ENCODE results near the gene SLCO2B1.

SLCO2B1 gene

DNA sequence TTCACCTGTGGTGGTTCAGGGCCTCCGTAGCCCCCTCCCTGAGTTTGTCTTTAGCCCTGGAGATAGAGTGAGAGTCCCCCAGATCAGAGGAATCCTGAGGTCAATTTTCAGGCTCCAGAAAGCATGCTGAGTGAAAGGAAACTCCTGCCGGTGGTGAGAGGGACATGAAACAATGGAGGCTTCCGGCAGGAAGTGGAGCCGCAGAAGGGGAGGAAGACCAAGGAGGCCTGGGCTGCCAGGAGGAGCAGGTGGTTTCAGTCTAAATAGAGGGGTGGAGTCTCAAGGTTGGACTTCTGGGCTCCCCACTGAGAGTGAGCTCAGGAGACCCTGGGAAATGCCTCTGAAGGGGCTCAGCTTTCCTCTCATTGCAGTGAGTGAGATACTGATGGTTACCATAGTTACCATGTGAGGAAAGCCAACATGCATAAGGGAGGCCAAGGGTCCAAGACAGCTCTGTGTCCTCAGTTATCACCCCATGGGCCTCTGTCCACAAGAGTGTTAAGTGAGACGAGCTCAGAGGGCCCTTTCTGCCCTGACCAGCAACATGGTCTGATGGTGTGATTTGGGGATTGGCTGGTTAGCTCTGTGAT, 10.7 kb downstream of the SLCO2B1 start:
- H3K4me3 ChIP-seq (ENCODE audit: low read depth, low read length): no peak overlapping the region
- no peak for DNase-seq (ENCODE audit: low read depth)
- TF ChIP-seq, protein P1, sequence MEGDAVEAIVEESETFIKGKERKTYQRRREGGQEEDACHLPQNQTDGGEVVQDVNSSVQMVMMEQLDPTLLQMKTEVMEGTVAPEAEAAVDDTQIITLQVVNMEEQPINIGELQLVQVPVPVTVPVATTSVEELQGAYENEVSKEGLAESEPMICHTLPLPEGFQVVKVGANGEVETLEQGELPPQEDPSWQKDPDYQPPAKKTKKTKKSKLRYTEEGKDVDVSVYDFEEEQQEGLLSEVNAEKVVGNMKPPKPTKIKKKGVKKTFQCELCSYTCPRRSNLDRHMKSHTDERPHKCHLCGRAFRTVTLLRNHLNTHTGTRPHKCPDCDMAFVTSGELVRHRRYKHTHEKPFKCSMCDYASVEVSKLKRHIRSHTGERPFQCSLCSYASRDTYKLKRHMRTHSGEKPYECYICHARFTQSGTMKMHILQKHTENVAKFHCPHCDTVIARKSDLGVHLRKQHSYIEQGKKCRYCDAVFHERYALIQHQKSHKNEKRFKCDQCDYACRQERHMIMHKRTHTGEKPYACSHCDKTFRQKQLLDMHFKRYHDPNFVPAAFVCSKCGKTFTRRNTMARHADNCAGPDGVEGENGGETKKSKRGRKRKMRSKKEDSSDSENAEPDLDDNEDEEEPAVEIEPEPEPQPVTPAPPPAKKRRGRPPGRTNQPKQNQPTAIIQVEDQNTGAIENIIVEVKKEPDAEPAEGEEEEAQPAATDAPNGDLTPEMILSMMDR (conservative IDR thresholded peaks at IDR 0.05; ENCODE audit: low read depth, low read length): no peak

DNA sequence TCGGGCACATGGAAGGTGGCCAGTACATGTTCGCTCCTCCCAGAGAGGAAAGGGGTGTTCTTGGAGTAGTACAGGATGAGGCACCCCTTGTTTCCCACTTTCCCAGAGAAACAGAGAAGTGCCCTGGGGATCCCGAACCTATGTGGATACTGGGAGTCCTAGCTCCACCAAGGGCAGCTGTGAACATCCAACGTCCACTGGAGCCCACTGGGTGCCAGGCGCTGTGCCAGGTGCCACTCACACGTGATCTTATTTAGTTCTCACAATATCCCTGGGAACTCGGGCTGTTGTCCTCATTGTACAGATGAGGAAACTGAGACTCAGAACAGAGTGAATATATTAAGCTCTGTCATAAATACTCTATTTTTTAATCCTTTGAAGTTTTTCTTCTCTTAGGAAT, 12.0 kb downstream of the SLCO2B1 start:
- TF ChIP-seq, protein P1 (conservative IDR thresholded peaks at IDR 0.05; ENCODE audit: low read depth, low read length): no peak

DNA sequence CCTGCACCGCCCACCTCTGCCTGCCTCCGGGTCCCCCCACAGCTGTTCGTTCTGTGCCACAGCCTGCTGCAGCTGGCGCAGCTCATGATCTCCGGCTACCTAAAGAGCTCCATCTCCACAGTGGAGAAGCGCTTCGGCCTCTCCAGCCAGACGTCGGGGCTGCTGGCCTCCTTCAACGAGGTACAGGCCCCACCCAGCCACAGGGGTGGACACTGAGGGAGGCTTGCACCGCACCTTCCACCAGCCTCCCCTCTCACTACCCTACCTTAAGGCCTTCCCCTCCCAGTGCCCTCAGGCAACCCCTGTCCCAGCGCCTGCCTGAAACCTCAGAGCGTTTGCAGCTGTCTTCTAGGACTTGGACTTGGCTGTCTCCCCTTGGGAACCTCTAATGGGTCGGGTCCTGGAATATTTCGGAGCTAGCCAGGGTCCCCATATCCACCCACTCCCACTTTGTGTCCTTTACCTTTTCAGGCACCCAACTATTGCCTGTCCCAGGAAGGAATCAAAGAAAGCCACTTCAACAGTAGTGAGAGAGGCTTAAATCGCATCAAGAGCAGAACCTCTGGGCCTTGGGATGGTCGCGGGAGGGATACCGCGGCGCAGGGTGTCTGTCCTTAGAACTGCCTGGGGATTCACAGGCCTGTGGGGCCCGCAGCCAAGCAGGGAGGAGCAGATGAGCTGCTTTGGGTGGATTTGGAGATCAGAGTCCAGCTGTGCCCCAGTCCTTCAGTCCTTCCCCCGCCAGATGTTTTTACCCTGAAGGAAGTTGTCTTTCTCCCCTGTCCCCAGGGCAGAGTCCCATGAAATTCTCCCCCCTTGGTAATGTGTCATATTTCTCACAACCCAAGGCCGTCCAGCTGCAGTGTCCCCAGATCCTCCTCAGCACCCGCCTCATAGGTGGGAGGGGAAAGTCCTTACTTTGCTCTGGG, 13.3 kb downstream of the SLCO2B1 start:
- no peak for DNase-seq (ENCODE audit: low read depth)
- TF ChIP-seq, protein P1 (conservative IDR thresholded peaks at IDR 0.05; ENCODE audit: low read depth, low read length): no peak

More for the DNA sequence above, 12.0 kb downstream of the SLCO2B1 start:
- no peak overlapping the region for H3K4me3 ChIP-seq (ENCODE audit: low read depth, low read length)
- DNase-seq (ENCODE audit: low read depth): no peak

DNA sequence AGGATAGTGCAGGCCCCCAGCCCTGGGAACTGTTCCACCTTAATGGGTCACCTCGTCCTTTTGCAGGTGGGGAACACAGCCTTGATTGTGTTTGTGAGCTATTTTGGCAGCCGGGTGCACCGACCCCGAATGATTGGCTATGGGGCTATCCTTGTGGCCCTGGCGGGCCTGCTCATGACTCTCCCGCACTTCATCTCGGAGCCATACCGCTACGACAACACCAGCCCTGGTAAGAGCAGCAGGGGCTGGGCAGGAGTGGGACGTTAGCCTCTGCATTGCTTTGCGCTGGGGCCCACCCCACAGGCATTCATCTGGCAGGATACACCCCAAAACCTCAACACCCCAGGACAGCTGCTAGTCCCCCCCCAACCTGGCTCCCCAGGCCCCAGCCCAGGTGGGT, 14.8 kb downstream of the SLCO2B1 start:
- no peak for DNase-seq (ENCODE audit: low read depth)
- H3K4me3 ChIP-seq (ENCODE audit: low read depth, low read length): no peak overlapping the region
- TF ChIP-seq, protein P1 (conservative IDR thresholded peaks at IDR 0.05; ENCODE audit: low read depth, low read length): no peak

More for the DNA sequence above, 13.3 kb downstream of the SLCO2B1 start:
- no peak overlapping the region for H3K4me3 ChIP-seq (ENCODE audit: low read depth, low read length)

DNA sequence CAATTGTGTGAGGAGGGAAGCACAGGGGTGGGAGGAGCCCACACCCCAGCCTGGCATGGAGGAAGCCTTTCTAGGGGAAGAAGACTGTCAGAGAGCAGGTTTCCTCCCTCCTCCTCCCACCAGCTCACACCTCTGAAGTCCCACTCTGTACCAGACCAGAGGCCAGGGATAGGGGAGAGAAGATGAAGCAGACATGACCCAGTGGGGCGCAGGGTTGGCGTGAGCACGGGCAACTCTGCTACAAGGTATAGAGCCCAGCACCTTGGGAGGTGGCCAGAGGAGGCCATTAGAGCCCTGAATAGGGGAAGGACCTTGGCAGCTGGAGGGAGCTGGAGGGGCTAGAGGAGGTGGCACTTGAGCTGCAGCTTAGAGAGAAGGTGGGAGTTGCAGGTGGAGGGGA, 15.9 kb downstream of the SLCO2B1 start:
- no peak for DNase-seq (ENCODE audit: low read depth)
- TF ChIP-seq, protein P1 (conservative IDR thresholded peaks at IDR 0.05; ENCODE audit: low read depth, low read length): no peak
- H3K4me3 ChIP-seq (ENCODE audit: low read depth, low read length): no peak overlapping the region

DNA sequence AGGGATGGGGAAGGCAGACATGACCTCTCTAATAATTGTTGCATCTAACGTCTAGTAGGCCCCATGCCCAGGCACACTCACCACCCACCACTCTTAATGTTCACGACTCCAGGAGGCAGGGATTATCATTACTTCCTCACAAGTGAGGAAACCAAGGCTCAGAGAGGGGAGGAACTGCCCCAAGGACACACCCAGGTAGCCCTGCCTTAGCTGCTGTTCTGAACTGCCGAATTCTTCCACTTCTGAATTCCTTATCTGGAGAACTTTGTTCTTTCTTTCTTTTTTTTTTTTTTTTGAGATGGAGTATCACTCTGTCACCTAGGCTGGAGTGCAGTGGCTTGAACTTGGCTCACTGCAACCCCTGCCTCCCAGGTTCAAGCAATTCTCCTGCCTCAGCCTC, 16.7 kb downstream of the SLCO2B1 start:
- TF ChIP-seq, protein P1 (conservative IDR thresholded peaks at IDR 0.05; ENCODE audit: low read depth, low read length): no peak
- H3K4me3 ChIP-seq (ENCODE audit: low read depth, low read length): no peak overlapping the region
- DNase-seq (ENCODE audit: low read depth): no peak

Data from choroid plexus epithelial cell (primary cell).